ENCODE measurements around the gene ATG3. TPM values are rescaled to one million over a fixed set of nuclear protein-coding genes. Genes with fewer than 3 reads are reported as not detected.

Gene ATG3
- total RNA-seq (2021), result 59.3 and 60.7 TPM in 2 replicates
- long read RNA-seq, transcript ATG3-202 (11 exons, 3,010 nt), result minor isoform, 7 of 516 reads
- long read RNA-seq, transcript ATG3-201 (12 exons, 1,570 nt), result major isoform, 471 of 516 reads
- long read RNA-seq, partial matches to known transcripts, result 4 of 516 reads
- long read RNA-seq, other reads (novel, unspliced or antisense), result 34 of 516 reads

- H4K91ac ChIP-seq (ENCODE audit: insufficient read length, low read depth, low read length), result no peak within 1 kb of the TSS
- Mint-ChIP-seq H3K9me3 (peaks cover 0 to under 1% of the 10 kb centered on the region in 2 experiments; a peak in 3 of 5 replicates), H3K4me3 (peak within 1 kb of the TSS; percentile 90 to 98), H3K36me3 (ENCODE audit: insufficient read depth in 1 of 3, low read depth in 3 of 3) (peaks cover 10 to 27% (median 24%) of the 10 kb centered on the region in 3 experiments), H3K4me1 (peaks cover 35 to 44% of the 10 kb centered on the region in 2 experiments), H3K27ac (peak within 1 kb of the TSS; percentile 99), H3K27me3 (ENCODE audit: low read depth) (no peaks in the 10 kb centered on the region)
- H2BK120ac ChIP-seq (ENCODE audit: low read depth, low read length, poor library complexity, severe bottlenecking), result no peak within 1 kb of the TSS
- H4K8ac ChIP-seq (replicated peaks; ENCODE audit: insufficient read length, low read depth, low read length), result no peak within 1 kb of the TSS
- peaks cover 5% of the 10 kb centered on the region for H3K23me2 ChIP-seq (ENCODE audit: insufficient read length, low read depth, low read length, poor library complexity, severe bottlenecking)
- peak within 1 kb of the TSS; percentile 74 for H3K4me2 ChIP-seq (ENCODE audit: insufficient read depth, insufficient read length, low read length)
- H2BK12ac ChIP-seq (ENCODE audit: insufficient read length, low read depth, low read length), result no peak within 1 kb of the TSS
- no peaks in the 10 kb centered on the region for H3K27me3 ChIP-seq (ENCODE audit: insufficient read depth, low read length)
- no peak within 1 kb of the TSS for H3T11ph ChIP-seq (ENCODE audit: low read length)
- H4K5ac ChIP-seq (ENCODE audit: insufficient read length, low read depth, low read length), result no peak within 1 kb of the TSS
- no peak within 1 kb of the TSS for H2BK5ac ChIP-seq (ENCODE audit: insufficient read length, low read length)
- peaks cover 4% of the 10 kb centered on the region; the same call in 1 of the 2 replicates for H3K79me2 ChIP-seq (ENCODE audit: insufficient read depth, low read length)
- H3K9me3 ChIP-seq (ENCODE audit: control insufficient read depth, low read depth, low read length), result no peaks in the 10 kb centered on the region
- H3K4ac ChIP-seq (ENCODE audit: low read depth, low read length), result no peak within 1 kb of the TSS
- no peaks in the 10 kb centered on the region for H3K79me1 ChIP-seq (ENCODE audit: insufficient read depth, low read depth, low read length, poor library complexity, severe bottlenecking)
- no CpG with 5 or more reads among the region's 58 CpGs for WGBS (ENCODE audit: extremely low coverage, insufficient read length, low lambda C conversion rate)
- no peak within 1 kb of the TSS for H2AK5ac ChIP-seq (ENCODE audit: insufficient read length, low read length)
- H3K9ac ChIP-seq (ENCODE audit: extremely low read depth, insufficient read length, low read length), result peak within 1 kb of the TSS; percentile 85
- no peak within 1 kb of the TSS for H2BK15ac ChIP-seq (ENCODE audit: low read depth, low read length)
- no peaks in the 10 kb centered on the region for H3K4me1 ChIP-seq (ENCODE audit: insufficient read depth, low read length)
- DNase-seq, result peak; percentile 98
- peak within 1 kb of the TSS; percentile 88 for H3K27ac ChIP-seq (ENCODE audit: insufficient read length, low read depth, low read length)
- no peak within 1 kb of the TSS for H3K56ac ChIP-seq (ENCODE audit: insufficient read length, low read depth, low read length)
- peak within 1 kb of the TSS; percentile 90 for H3K18ac ChIP-seq (ENCODE audit: insufficient read length, low read depth, low read length)
- peak within 1 kb of the TSS; percentile 83; the same call in 1 of the 2 replicates for H3K14ac ChIP-seq (ENCODE audit: insufficient read depth, low read length)
- peak within 1 kb of the TSS; percentile 87 for H2AFZ ChIP-seq (ENCODE audit: low read length)
- H3K23ac ChIP-seq (ENCODE audit: insufficient read length, low read depth, low read length), result no peak within 1 kb of the TSS
- TF ChIP-seq CTCF (conservative IDR thresholded peaks at IDR 0.05), result no peak
- no peak within 1 kb of the TSS for H2BK20ac ChIP-seq (ENCODE audit: low read depth, low read length, poor library complexity, severe bottlenecking)
- no peaks in the 10 kb centered on the region for H4K20me1 ChIP-seq (ENCODE audit: control insufficient read depth, insufficient read depth, insufficient read length)
Observed at GRCh38 chr3:112561734-112562529, at the start of gene ATG3, which contains the start of gene SLC35A5. Gene ATG3, minus strand, starts transcription at chr3:112561962. Its CDS starts 434 bp downstream, at chr3:112561528. Gene SLC35A5, plus strand, starts transcription at chr3:112562045. Its CDS starts 1,359 bp downstream, at chr3:112563404.

Data from H9 (cell line).